Right ventricle myocardium inferior (tissue), 1 donor: Measurements from ENCODE around the gene RANBP3. TPM values are rescaled to one million over a fixed set of nuclear protein-coding genes. Genes with fewer than 3 reads are reported as not detected.

ENCODE experiments used
- ATAC-seq: fragments of 200-7000 bp; cut with Tn5 transposase; one replicate; pipeline ENCODE4 v1.9.1; 2020; ENCODE audit warnings: mild to moderate bottlenecking, moderate library complexity
- DNase-seq: peaks from one replicate; pipeline ENCODE4 v3.0.0; 2021; ENCODE audit errors: missing footprints
- intact Hi-C: fragments of 100-400 bp; cut with DNase I; formaldehyde crosslinking; loops from one replicate; pipeline ENCODE4 v1.11.0; 2022
- total RNA-seq: library from RNA; stranded (reverse); fragmentation: NEBNext Ultra II Directional; extraction: Animal tissue kit (Norgen Biotek cat#: 25700); gene quantifications from one replicate; pipeline ENCODE4 v1.2.1, GENCODE V29; 2021
- donor health status: DM: no; HTN: yes; CAD: no; lungs with severe emphysema.

Gene RANBP3
- total RNA-seq, 1 donor from 2014 or later: 65.6 TPM

GRCh38 chr19:5940260-5941208, 37.4 kb downstream of the RANBP3 start:
- intact Hi-C loops: no loop called here
- ATAC-seq: peak; percentile 23
- DNase-seq: peak; percentile 59

- intact Hi-C loops: no loop called here
- ATAC-seq: no peak
- DNase-seq: peak; percentile 18
Measured at GRCh38 chr19:5937550-5937949, 40.4 kb downstream of the RANBP3 start.

- ATAC-seq: no peak
- no peak for DNase-seq
- intact Hi-C loops: no loop called here
Measured at GRCh38 chr19:5936292-5936592, 41.7 kb downstream of the RANBP3 start.

GRCh38 chr19:5935473-5936291, 42.3 kb downstream of the RANBP3 start:
- intact Hi-C loops: no loop called here
- DNase-seq: peak; percentile 73
- ATAC-seq: peak; percentile 26

GRCh38 chr19:5934774-5935472, 43.0 kb downstream of the RANBP3 start:
- DNase-seq (peak; percentile 61), ATAC-seq (peak; percentile 54)
- intact Hi-C loops: no loop called here

- ATAC-seq (no peak), DNase-seq (no peak)
- intact Hi-C loops: no loop called here
Measured at GRCh38 chr19:5934069-5934401, 43.9 kb downstream of the RANBP3 start.

- DNase-seq: peak; percentile 51
- intact Hi-C loops: no loop called here
- ATAC-seq: no peak
Measured at GRCh38 chr19:5933391-5934068, 44.4 kb downstream of the RANBP3 start.

- intact Hi-C loops: no loop called here
- ATAC-seq: no peak
- DNase-seq: peak; percentile 69
Measured at GRCh38 chr19:5932609-5933262, 45.2 kb downstream of the RANBP3 start.

- DNase-seq (peak; percentile 45), ATAC-seq (no peak)
- intact Hi-C loops: no loop called here
Measured at GRCh38 chr19:5932146-5932545, 45.8 kb downstream of the RANBP3 start.

GRCh38 chr19:5931251-5931650, 46.7 kb downstream of the RANBP3 start:
- DNase-seq: peak; percentile 28
- intact Hi-C loops: no loop called here

GRCh38 chr19:5929625-5930024, 48.3 kb downstream of the RANBP3 start:
- ATAC-seq (no peak), DNase-seq (peak; percentile 37)
- intact Hi-C loops: no loop called here

More at GRCh38 chr19:5931251-5931650, 46.7 kb downstream of the RANBP3 start:
- no peak for ATAC-seq

- peak; percentile 39 for DNase-seq
- ATAC-seq: no peak
- intact Hi-C loops: no loop called here
Measured at GRCh38 chr19:5929179-5929578, 48.8 kb downstream of the RANBP3 start.

- intact Hi-C loops: no loop called here
- ATAC-seq: no peak
- no peak for DNase-seq
Measured at GRCh38 chr19:5927441-5927821, 50.5 kb downstream of the RANBP3 start.

- no peak for DNase-seq
- peak; percentile 87 for ATAC-seq
- intact Hi-C loops: no loop called here
Measured at GRCh38 chr19:5926641-5927440, 51.1 kb downstream of the RANBP3 start.

GRCh38 chr19:5925830-5926427, 52.0 kb downstream of the RANBP3 start:
- DNase-seq (no peak), ATAC-seq (no peak)
- intact Hi-C loops: no loop called here

- ATAC-seq (no peak), DNase-seq (no peak)
- intact Hi-C loops: no loop called here
Measured at GRCh38 chr19:5923356-5923755, 54.6 kb downstream of the RANBP3 start.

- no peak for ATAC-seq
- no peak for DNase-seq
Measured at GRCh38 chr19:5922161-5922545, 55.8 kb downstream of the RANBP3 start.

More at GRCh38 chr19:5922161-5922545, 55.8 kb downstream of the RANBP3 start:
- intact Hi-C loops: no loop called here
